ENCODE measurements around the gene PCAT6.

DNA sequence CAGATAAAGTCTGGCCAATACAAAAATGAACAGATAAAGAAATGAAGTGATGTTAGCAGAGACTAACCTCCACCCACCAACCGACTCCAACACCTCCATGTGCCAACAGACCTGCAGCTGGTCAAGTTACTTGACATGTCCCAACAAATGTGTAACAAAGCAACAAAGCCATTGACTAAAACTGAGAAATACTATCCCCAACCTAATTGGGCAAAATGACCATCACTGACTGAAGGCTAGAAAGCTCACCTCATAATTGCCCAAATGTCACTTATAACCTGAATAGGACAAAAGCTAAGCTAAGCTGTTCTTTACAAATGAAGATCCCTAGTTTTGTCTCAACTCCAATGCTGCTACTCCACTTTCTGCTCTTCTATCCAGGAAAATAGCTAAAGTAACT is 10.0 kb upstream of the PCAT6 start:
- TF ChIP-seq CREB1 (IDR thresholded peaks at IDR 0.05) (no peak), NRF1 (IDR thresholded peaks at IDR 0.05; ENCODE audit: low read depth, low read length) (no peak), SUZ12 (IDR thresholded peaks at IDR 0.05; ENCODE audit: low read length) (no peak), RFX5 (IDR thresholded peaks at IDR 0.05; ENCODE audit: borderline replicate concordance, low read depth, low read length) (no peak), EP300 (IDR thresholded peaks at IDR 0.05; ENCODE audit: borderline replicate concordance in 1 of 2, low read depth in 2 of 2, low read length in 2 of 2) (no peak), TCF12 (IDR thresholded peaks at IDR 0.05; ENCODE audit: low read depth, low read length) (no peak), CHD1 (IDR thresholded peaks at IDR 0.05; ENCODE audit: low read depth, low read length) (no peak), RBBP5 (IDR thresholded peaks at IDR 0.05; ENCODE audit: borderline replicate concordance, low read depth, low read length) (no peak), GTF2F1 (IDR thresholded peaks at IDR 0.05; ENCODE audit: borderline replicate concordance, low read depth, low read length) (no peak), POLR2A (IDR thresholded peaks at IDR 0.05; ENCODE audit: control extremely low read depth in 1 of 2, low read depth in 2 of 2, low read length in 2 of 2) (no peak), TAF1 (IDR thresholded peaks at IDR 0.05; ENCODE audit: low read depth, low read length) (no peak), RXRA (IDR thresholded peaks at IDR 0.05; ENCODE audit: insufficient read depth, low read depth, low read length) (no peak)
- TF ChIP-seq, protein P1, sequence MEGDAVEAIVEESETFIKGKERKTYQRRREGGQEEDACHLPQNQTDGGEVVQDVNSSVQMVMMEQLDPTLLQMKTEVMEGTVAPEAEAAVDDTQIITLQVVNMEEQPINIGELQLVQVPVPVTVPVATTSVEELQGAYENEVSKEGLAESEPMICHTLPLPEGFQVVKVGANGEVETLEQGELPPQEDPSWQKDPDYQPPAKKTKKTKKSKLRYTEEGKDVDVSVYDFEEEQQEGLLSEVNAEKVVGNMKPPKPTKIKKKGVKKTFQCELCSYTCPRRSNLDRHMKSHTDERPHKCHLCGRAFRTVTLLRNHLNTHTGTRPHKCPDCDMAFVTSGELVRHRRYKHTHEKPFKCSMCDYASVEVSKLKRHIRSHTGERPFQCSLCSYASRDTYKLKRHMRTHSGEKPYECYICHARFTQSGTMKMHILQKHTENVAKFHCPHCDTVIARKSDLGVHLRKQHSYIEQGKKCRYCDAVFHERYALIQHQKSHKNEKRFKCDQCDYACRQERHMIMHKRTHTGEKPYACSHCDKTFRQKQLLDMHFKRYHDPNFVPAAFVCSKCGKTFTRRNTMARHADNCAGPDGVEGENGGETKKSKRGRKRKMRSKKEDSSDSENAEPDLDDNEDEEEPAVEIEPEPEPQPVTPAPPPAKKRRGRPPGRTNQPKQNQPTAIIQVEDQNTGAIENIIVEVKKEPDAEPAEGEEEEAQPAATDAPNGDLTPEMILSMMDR (IDR thresholded peaks at IDR 0.05; ENCODE audit: control extremely low read depth in 1 of 3, insufficient read depth in 1 of 3, low read depth in 1 of 3, low read length in 3 of 3), result no peak
